DOHH2 (cell line): ENCODE results near the gene AGT.

Experiments
- H3F3A ChIP-seq: fragments of 200-600 bp; sonication (generic), shearing (Covaris generic); 2 replicates; pipeline ENCODE4 v1.6.0; 2016; ENCODE audit warnings: antibody characterized with exemption, mild to moderate bottlenecking; ENCODE audit not compliant: control insufficient read depth, insufficient read depth
- H3K27ac ChIP-seq: fragments of 200-600 bp; sonication (generic); 2 replicates; pipeline ENCODE4 v1.5.1; 2014; ENCODE audit warnings: low read depth, mild to moderate bottlenecking, low read length, moderate library complexity
- H3K27me3 ChIP-seq: fragments of 200-600 bp; sonication (generic); 2 replicates; pipeline ENCODE4 v1.6.1; 2014; ENCODE audit warnings: mild to moderate bottlenecking, low read length, mixed read lengths; ENCODE audit not compliant: control insufficient read depth
- H3K36me3 ChIP-seq: fragments of 200-600 bp; sonication (generic); 2 replicates; pipeline ENCODE4 v1.6.1; 2014; ENCODE audit warnings: mild to moderate bottlenecking, low read length, moderate library complexity, mixed read lengths; ENCODE audit not compliant: control insufficient read depth
- H3K4me1 ChIP-seq: fragments of 200-600 bp; sonication (generic); 2 replicates; pipeline ENCODE4 v1.6.1; 2014; ENCODE audit warnings: mild to moderate bottlenecking, low read length, mixed read lengths; ENCODE audit not compliant: control insufficient read depth
- H3K4me2 ChIP-seq: fragments of 200-600 bp; sonication (generic); 2 replicates; pipeline ENCODE4 v1.6.0; 2014; ENCODE audit warnings: mild to moderate bottlenecking, low read length, moderate library complexity
- H3K4me3 ChIP-seq: fragments of 200-600 bp; sonication (generic); 2 replicates; pipeline ENCODE4 v1.5.1; 2014; ENCODE audit warnings: mild to moderate bottlenecking, low read length, mixed read lengths
- H3K79me2 ChIP-seq: fragments of 200-600 bp; sonication (generic); 2 replicates; pipeline ENCODE4 v1.6.1; 2014; ENCODE audit warnings: mild to moderate bottlenecking, low read length, mixed read lengths; ENCODE audit not compliant: control insufficient read depth
- H3K9me2 ChIP-seq: fragments of 200-600 bp; sonication (generic); replicated peaks from 2 replicates; pipeline ENCODE4 v1.6.1; 2014; ENCODE audit warnings: mild to moderate bottlenecking, low read length, mixed read lengths; ENCODE audit not compliant: control insufficient read depth
- H3K9me3 ChIP-seq: fragments of 200-600 bp; sonication (generic); 2 replicates; pipeline ENCODE4 v1.6.1; 2014; ENCODE audit warnings: antibody characterized with exemption, low read length, mixed read lengths; ENCODE audit not compliant: control insufficient read depth, insufficient read depth
- H4K20me1 ChIP-seq: fragments of 200-600 bp; sonication (generic); 2 replicates; pipeline ENCODE4 v1.6.0; 2014; ENCODE audit warnings: low read depth, mild to moderate bottlenecking, antibody characterized with exemption, low read length, moderate library complexity; ENCODE audit not compliant: control insufficient read depth, insufficient read depth
- CTCF ChIP-seq: fragments of 200-600 bp; sonication (generic); IDR thresholded peaks from one replicate; pipeline ENCODE4 v1.5.1; 2014; ENCODE audit warnings: antibody characterized with exemption, mild to moderate bottlenecking, low read depth, low read length; ENCODE audit not compliant: poor library complexity, severe bottlenecking
- EZH2phosphoT487 ChIP-seq: fragments of 200-600 bp; sonication (generic); IDR thresholded peaks from 2 replicates; pipeline ENCODE4 v1.6.1; 2017; ENCODE audit warnings: borderline replicate concordance, mild to moderate bottlenecking, antibody characterized with exemption, low read length, moderate library complexity, mixed read lengths

Gene AGT

GRCh38 chr1:230677200-230677599 is 36.7 kb downstream of the AGT start:
- H3K4me3 ChIP-seq: no peak overlapping the region
- no peaks in the 10 kb centered on the region for H3K79me2 ChIP-seq
- peaks cover 88% of the 10 kb centered on the region for H3K36me3 ChIP-seq
- no peaks in the 10 kb centered on the region for H4K20me1 ChIP-seq
- no peaks in the 10 kb centered on the region for H3K4me1 ChIP-seq
- no peaks in the 10 kb centered on the region for H3K9me2 ChIP-seq
- H3K27ac ChIP-seq: no peak overlapping the region
- no peak overlapping the region for H3K4me2 ChIP-seq
- no peak for TF ChIP-seq EZH2phosphoT487
- TF ChIP-seq CTCF: no peak
- H3K27me3 ChIP-seq: no peaks in the 10 kb centered on the region
- H3F3A ChIP-seq: no peaks in the 10 kb centered on the region
- H3K9me3 ChIP-seq: no peaks in the 10 kb centered on the region

DNA sequence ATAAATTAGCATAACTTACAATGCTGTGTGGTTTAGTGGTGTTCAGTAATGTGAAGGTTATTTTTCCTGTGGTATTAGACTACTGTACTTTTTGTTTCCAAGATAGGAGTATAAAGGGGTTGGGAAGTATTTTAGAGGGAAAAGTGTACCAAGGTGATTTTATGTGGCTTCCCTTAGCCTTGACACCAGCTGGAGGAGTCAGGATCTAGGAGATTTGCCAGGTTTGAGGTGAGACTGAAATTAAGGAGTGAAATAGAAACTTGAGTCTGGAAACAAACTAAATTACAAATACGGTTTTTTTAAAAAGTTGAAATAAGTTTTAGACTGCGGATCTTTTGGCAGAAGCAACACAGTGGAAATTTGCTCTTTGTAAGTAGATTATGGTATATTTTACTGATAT is 39.3 kb downstream of the AGT start:
- no peaks in the 10 kb centered on the region for H3K27me3 ChIP-seq
- H3K36me3 ChIP-seq: peaks cover 91% of the 10 kb centered on the region
- no peaks in the 10 kb centered on the region for H3K9me3 ChIP-seq
- no peaks in the 10 kb centered on the region for H3F3A ChIP-seq
- H4K20me1 ChIP-seq: no peaks in the 10 kb centered on the region
- H3K4me3 ChIP-seq: no peak overlapping the region
- no peak for TF ChIP-seq CTCF
- H3K27ac ChIP-seq: no peak overlapping the region
- no peaks in the 10 kb centered on the region for H3K9me2 ChIP-seq
- no peak overlapping the region for H3K4me2 ChIP-seq
- no peaks in the 10 kb centered on the region for H3K4me1 ChIP-seq
- no peaks in the 10 kb centered on the region for H3K79me2 ChIP-seq

GRCh38 chr1:230669543-230669942 is 44.4 kb downstream of the AGT start:
- H3K36me3 ChIP-seq: peaks cover 87% of the 10 kb centered on the region
- no peak overlapping the region for H3K4me3 ChIP-seq
- TF ChIP-seq EZH2phosphoT487: no peak
- no peak for TF ChIP-seq CTCF

DNA sequence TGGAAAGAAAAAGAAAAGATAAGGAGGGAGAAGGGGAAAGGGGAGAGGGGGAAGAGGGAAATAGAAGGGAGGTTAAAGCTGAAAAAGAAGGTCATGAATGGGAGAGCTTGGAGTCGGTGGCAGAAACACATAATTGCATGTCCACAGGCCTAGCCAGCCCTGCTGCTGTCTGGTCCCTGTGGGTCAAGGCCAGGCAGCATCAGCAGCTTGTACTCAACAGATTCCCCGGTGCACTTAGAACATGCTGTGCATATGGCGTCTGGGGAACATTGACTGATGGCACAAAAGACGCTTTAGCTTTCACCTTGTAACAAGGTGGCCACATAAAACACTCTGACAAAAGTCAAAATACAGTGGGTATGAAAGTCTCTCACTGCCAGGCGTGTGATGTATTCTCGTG is 45.7 kb downstream of the AGT start:
- Histone ChIP-seq H3K9me2 (no peaks in the 10 kb centered on the region), H3K79me2 (no peaks in the 10 kb centered on the region), H4K20me1 (no peaks in the 10 kb centered on the region), H3F3A (no peaks in the 10 kb centered on the region), H3K4me3 (no peak overlapping the region), H3K36me3 (peaks cover 81% of the 10 kb centered on the region), H3K27me3 (no peaks in the 10 kb centered on the region), H3K4me1 (no peaks in the 10 kb centered on the region), H3K9me3 (no peaks in the 10 kb centered on the region), H3K27ac (no peak overlapping the region), H3K4me2 (no peak overlapping the region)
- TF ChIP-seq EZH2phosphoT487 (no peak), CTCF (no peak)

More at GRCh38 chr1:230669543-230669942, 44.4 kb downstream of the AGT start:
- H3F3A ChIP-seq: no peaks in the 10 kb centered on the region
- no peaks in the 10 kb centered on the region for H3K9me2 ChIP-seq
- no peaks in the 10 kb centered on the region for H3K79me2 ChIP-seq
- H4K20me1 ChIP-seq: no peaks in the 10 kb centered on the region
- no peaks in the 10 kb centered on the region for H3K9me3 ChIP-seq
- no peaks in the 10 kb centered on the region for H3K4me1 ChIP-seq
- H3K4me2 ChIP-seq: no peak overlapping the region
- no peak overlapping the region for H3K27ac ChIP-seq
- no peaks in the 10 kb centered on the region for H3K27me3 ChIP-seq
